Muscle of back (tissue), 11 donors: ENCODE results near the gene KLHL20. TPM values are rescaled to one million over a fixed set of nuclear protein-coding genes. Genes with fewer than 3 reads are reported as not detected.

ENCODE experiments used
- DNase-seq, 3 donors: peaks; one replicate each; pipeline versions ENCODE4 v3.0.0 to v3.0.0-alpha.2; 2013
- polyA plus RNA-seq, 10 donors: library from polyadenylated mRNA; unstranded; fragments of 120-200 nt; gene quantifications; one replicate each; pipeline ENCODE4 v1.2.1, GENCODE V29; 2013; ENCODE audit not compliant: insufficient read length in 10 of 10

The KLHL20 gene
- polyA plus RNA-seq, 10 donors = 20.9 to 28.2 (median 22.3) TPM

- DNase-seq = no peak
These were observed 118.0 kb downstream of the KLHL20 start for GRCh38 chr1:173832748-173833147.

Other genes with a start within 250 kb of the KLHL20 start
- gene PRDX6, start 237.6 kb upstream of the KLHL20 start, polyA plus RNA-seq = 100 to 1,000 TPM; 356 to 645 (median 456) TPM
- not detected for gene SLC9C2, start 111.9 kb upstream of the KLHL20 start, polyA plus RNA-seq
- not detected for gene TEX50, start 79.6 kb upstream of the KLHL20 start, polyA plus RNA-seq
- under 1 TPM; 0.34 to 0.67 (median 0.45) TPM for gene ANKRD45, start 45.1 kb upstream of the KLHL20 start, polyA plus RNA-seq
- 10 to 100 TPM; 10.8 to 15.6 (median 13.3) TPM for gene DARS2, start 109.7 kb downstream of the KLHL20 start, polyA plus RNA-seq
- gene CENPL, start 109.9 kb downstream of the KLHL20 start, polyA plus RNA-seq = 10 to 100 TPM in 2 of 10 donors, 1 to 10 TPM in 8; 5.7 to 13.8 (median 9.1) TPM
- gene GAS5, start 153.0 kb downstream of the KLHL20 start, polyA plus RNA-seq = 100 to 1,000 TPM; 613 to 687 (median 638) TPM
- 1 to 10 TPM; 3.3 to 7.0 (median 5.3) TPM for gene ZBTB37, start 153.4 kb downstream of the KLHL20 start, polyA plus RNA-seq
- 1 to 10 TPM in 1 of 10 donors, under 1 TPM in 4, not detected in 5; 0.12 to 1.1 (median 0.25) TPM for gene SERPINC1, start 202.3 kb downstream of the KLHL20 start, polyA plus RNA-seq